GM12892 (cell line): Measurements from ENCODE around the gene ARHGAP10.

Source experiments
- POLR2A ChIP-seq: IDR thresholded peaks from 2 replicates; pipeline ENCODE4 v1.6.1; 2011; ENCODE audit warnings: low read depth, low read length, control low read depth
- POLR2AphosphoS5 ChIP-seq: IDR thresholded peaks from 2 replicates; pipeline ENCODE4 v1.6.1; 2011; ENCODE audit warnings: low read depth, low read length, control low read depth
- TAF1 ChIP-seq: IDR thresholded peaks from 2 replicates; pipeline ENCODE4 v1.6.1; 2011; ENCODE audit warnings: low read depth, mild to moderate bottlenecking, control low read depth, low read length, borderline replicate concordance

DNA sequence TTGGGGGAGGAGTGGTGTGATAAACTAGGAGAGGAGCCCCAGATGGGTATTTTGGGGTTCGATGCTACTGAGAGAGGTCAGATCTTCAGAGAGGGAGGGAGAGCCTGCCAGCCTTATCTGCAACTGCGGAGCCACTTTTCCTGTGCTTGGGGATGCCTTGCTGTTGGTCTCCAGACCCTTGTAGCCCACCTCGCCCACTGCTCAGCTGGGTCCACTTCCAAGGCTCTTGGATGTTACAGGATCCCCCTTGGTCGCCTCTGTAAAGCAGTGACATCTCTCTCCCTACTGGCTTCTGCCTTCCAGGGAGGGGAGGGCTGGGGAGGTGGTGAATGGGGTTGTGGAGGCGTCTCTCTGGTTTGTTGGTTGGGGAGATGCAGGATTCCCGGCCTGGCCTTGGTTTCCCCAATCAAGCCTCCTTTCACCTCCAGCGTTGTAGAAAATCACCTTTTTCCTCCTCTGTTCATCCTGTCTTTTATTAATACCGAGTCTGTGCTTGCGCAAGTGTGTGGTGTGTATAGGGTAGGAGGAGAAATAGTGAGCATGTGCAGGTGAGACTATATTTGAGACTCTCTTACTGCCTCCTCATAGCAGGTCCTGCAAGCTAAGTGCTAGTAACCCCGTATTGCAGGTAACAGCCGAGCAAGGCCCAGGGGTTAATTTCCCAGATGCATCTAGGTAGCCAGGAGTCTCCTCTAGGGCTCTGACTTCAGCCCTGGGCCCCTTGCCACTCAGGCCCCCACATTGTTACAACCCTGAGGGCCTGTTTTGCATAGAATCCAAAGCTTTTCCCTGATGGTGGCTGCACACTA is 337.4 kb downstream of the ARHGAP10 start:
- no peak for TF ChIP-seq POLR2AphosphoS5
- TF ChIP-seq POLR2A, result no peak
- no peak for TF ChIP-seq TAF1
